Thyroid gland (tissue), 4 donors: ENCODE data around the gene CTRL.

ENCODE experiments used
- CTCF ChIP-seq, 6 experiments: fragments of 200-600 bp in 3 of 6; fragments of 450-650 bp in 3 of 6; sonication (generic) in 3 of 6; IDR thresholded peaks; one replicate each; pipeline ENCODE4 v1.5.1; 2016 to 2019; ENCODE audit warnings: antibody characterized with exemption in 6 of 6, mild to moderate bottlenecking in 2 of 6, inconsistent platforms in 1 of 6, moderate library complexity in 1 of 6
- POLR2A ChIP-seq, 2 donors: fragments of 450-650 bp; IDR thresholded peaks; one replicate each; pipeline ENCODE4 v1.6.1; 2017; ENCODE audit warnings: antibody characterized with exemption in 2 of 2, mild to moderate bottlenecking in 2 of 2, moderate library complexity in 1 of 2

- TF ChIP-seq POLR2A (IDR thresholded peaks at IDR 0.05) (no peak), CTCF (IDR thresholded peaks at IDR 0.05) (no peak)
Measured at GRCh38 chr16:67922740-67923139, 8.9 kb downstream of the CTRL start.
